Heart left ventricle (tissue), 16 donors: Measurements from ENCODE around the gene UGT2B17. TPM values are rescaled to one million over a fixed set of nuclear protein-coding genes. Genes with fewer than 3 reads are reported as not detected.
"Not testable (repeated sequence)": the region's sequence is repeated elsewhere in the genome, so short reads cannot be mapped to it uniquely, and the experiment has no call there.

Experiments used
- ATAC-seq, 4 donors: fragments of 200-7000 bp; cut with Tn5 transposase; one replicate each; pipeline ENCODE4 v1.9.1; 2020 to 2022; ENCODE audit warnings: moderate library complexity in 4 of 4, mild to moderate bottlenecking in 3 of 4, moderate number of reproducible peaks in 1 of 4
- DNase-seq, 5 donors: peaks; one replicate each; pipeline ENCODE4 v3.0.0-alpha.2; 2020
- H3K27ac ChIP-seq, 12 donors: fragments of 200-600 bp; sonication (generic) in 4 of 12; one replicate each; pipeline versions ENCODE4 v1.5.0 to v1.8.0; 2016 to 2022; ENCODE audit warnings: mild to moderate bottlenecking in 2 of 12
- H3K27me3 ChIP-seq, 9 donors: fragments of 200-600 bp; sonication (generic) in 2 of 9; one replicate each; pipeline versions ENCODE4 v1.5.1 to v1.8.0; 2016 to 2022; ENCODE audit warnings: mild to moderate bottlenecking in 3 of 9
- H3K36me3 ChIP-seq, 9 donors: fragments of 200-600 bp; sonication (generic) in 2 of 9; one replicate each; pipeline versions ENCODE4 v1.5.0 to v1.8.0; 2018 to 2022; ENCODE audit warnings: mild to moderate bottlenecking in 2 of 9
- H3K4me1 ChIP-seq, 12 donors: fragments of 200-600 bp; sonication (generic) in 4 of 12; one replicate each; pipeline versions ENCODE4 v1.5.0 to v1.8.0; 2016 to 2022; ENCODE audit warnings: mild to moderate bottlenecking in 3 of 12
- H3K4me3 ChIP-seq, 12 donors: fragments of 200-600 bp; sonication (generic) in 4 of 12; one replicate each; pipeline versions ENCODE4 v1.5.0 to v1.8.0; 2017 to 2022; ENCODE audit warnings: mild to moderate bottlenecking in 9 of 12, moderate library complexity in 4 of 12
- H3K9me3 ChIP-seq, 12 donors: fragments of 200-600 bp; sonication (generic) in 4 of 12; one replicate each; pipeline versions ENCODE4 v1.5.0 to v1.8.0; 2016 to 2022; ENCODE audit warnings: mild to moderate bottlenecking in 1 of 12
- CTCF ChIP-seq, 12 donors: fragments of 200-600 bp; sonication (generic) in 4 of 12; IDR thresholded peaks; one replicate each; pipeline versions ENCODE4 v1.5.0 to v1.8.0; 2018 to 2022; ENCODE audit warnings: antibody characterized with exemption in 12 of 12, mild to moderate bottlenecking in 5 of 12
- POLR2A ChIP-seq, 2 donors: fragments of 450-650 bp; IDR thresholded peaks; one replicate each; pipeline ENCODE4 v1.6.1; 2017; ENCODE audit warnings: antibody characterized with exemption in 2 of 2, mild to moderate bottlenecking in 2 of 2, moderate library complexity in 2 of 2
- WGBS, 4 donors: extraction: QIAGEN DNeasy Blood & Tissue Kit in 2 of 4; methylation state at CpG; one replicate each; pipeline versions ENCODE4 v1.1.5 to v1.1.7; 2013 to 2018; 5-methylcytosine and 5-hydroxymethylcytosine counted together
- intact Hi-C, 10 donors: fragments of 100-400 bp; cut with DNase I; formaldehyde crosslinking; loops; one replicate each; pipeline versions ENCODE4 v1.11.1 to v1.14.2; 2022
- polyA plus RNA-seq, 2 donors: library from polyadenylated mRNA; stranded (reverse); fragments of 200-250 nt; gene quantifications; one replicate each; pipeline ENCODE4 v1.2.3, GENCODE V29; 2013
- total RNA-seq, 9 donors: library from RNA; depleted of rRNA in 2 of 9; stranded (reverse); fragments of >200 nt in 2 of 9; fragmentation: NEBNext Ultra II Directional in 3 of 9; extraction: Animal tissue kit (Norgen Biotek cat#: 25700) in 3 of 9; gene quantifications; one replicate each; pipeline versions ENCODE4 v1.1.0 to v1.2.4, GENCODE V29; 2016 to 2023
- donor health status: ischemic (EF 13 %, LVEDD 7.1; RV severe dilation, severe dysfunction).
- donor health status: healthy with polysubstance abuse.
- donor health status: DM: no; HTN: yes; CAD: no.
- donor health status: DM: no; HTN: no; CAD: no.
- donor health status: ischemic (EF 25% LVEDD 6.9; RV normal size, moderate dysfunction).
- donor health status: ischemic (EF 25% LVEDD 5.7; RV mildly dilated, moderate dysfunction).
- donor health status: healthy.
- donor health status: DM: yes; HTN: yes; CAD: no.
- donor health status: ischemic (EF 35%, LVEDD 5.7; RV mildly dilated, moderate dysfunction).
- donor health status: nonischemic (EF 11% LVEDD 7.7; RV severe dilation, severe dysfunction).
- donor health status: DM: yes; HTN: yes; CAD: no.
- donor health status: PGD.
- donor health status: ischemic (EF 29% LVEDD 5.4; RV normal size, mild dysfunction).
- donor health status: nonischemic (EF 23%, LVEDD 6.1; RV moderate dilation, normal function).

Gene UGT2B17
- total and polyA plus RNA-seq, 11 donors, result 0.08 TPM; not detected in 10

GRCh38 chr4:68565082-68565481 lies 11.0 kb downstream of the UGT2B17 start:
- H3K9me3 ChIP-seq, intact Hi-C loops: not testable (repeated sequence)

GRCh38 chr4:68560364-68561070 lies 15.6 kb downstream of the UGT2B17 start:
- H3K4me1 ChIP-seq, H3K36me3 ChIP-seq, H3K4me3 ChIP-seq, H3K27me3 ChIP-seq, H3K9me3 ChIP-seq, intact Hi-C loops, ATAC-seq, H3K27ac ChIP-seq, DNase-seq: not testable (repeated sequence)
- WGBS, 4 donors, result no CpG with 5 or more reads among the region's 1 CpG

More at GRCh38 chr4:68565082-68565481, 11.0 kb downstream of the UGT2B17 start:
- H3K27ac ChIP-seq, H3K27me3 ChIP-seq, ATAC-seq, H3K4me3 ChIP-seq, H3K36me3 ChIP-seq, DNase-seq, H3K4me1 ChIP-seq: not testable (repeated sequence)
- 97 to 100% methylated on average over 1 of the region's 1 CpG; no CpG with 5 or more reads in 2 of the 4 donors for WGBS, 4 donors

- H3K27ac ChIP-seq, H3K36me3 ChIP-seq, DNase-seq, ATAC-seq, H3K27me3 ChIP-seq, intact Hi-C loops, H3K4me3 ChIP-seq, H3K9me3 ChIP-seq, H3K4me1 ChIP-seq: not testable (repeated sequence)
- WGBS, 4 donors, result 92 to 100% methylated on average over 1 of the region's 1 CpG; no CpG with 5 or more reads in 2 of the 4 donors
Observed at GRCh38 chr4:68553830-68554229, 22.3 kb downstream of the UGT2B17 start.

- H3K27ac ChIP-seq, H3K4me1 ChIP-seq, H3K4me3 ChIP-seq, H3K9me3 ChIP-seq, H3K27me3 ChIP-seq, DNase-seq, ATAC-seq, H3K36me3 ChIP-seq, intact Hi-C loops: not testable (repeated sequence)
- 56 to 72% methylated on average over 5 of the region's 5 CpGs; no CpG with 5 or more reads in 2 of the 4 donors for WGBS, 4 donors
Observed at GRCh38 chr4:68552818-68553811, 23.0 kb downstream of the UGT2B17 start.

GRCh38 chr4:68542742-68543141 lies 33.4 kb downstream of the UGT2B17 start:
- ATAC-seq, intact Hi-C loops, H3K4me3 ChIP-seq, H3K4me1 ChIP-seq, H3K27ac ChIP-seq, H3K27me3 ChIP-seq, H3K9me3 ChIP-seq, H3K36me3 ChIP-seq, DNase-seq: not testable (repeated sequence)
- 85 to 92% methylated on average over 12 to 13 of the region's 13 CpGs; no CpG with 5 or more reads in 2 of the 4 donors for WGBS, 4 donors

GRCh38 chr4:68536375-68536774 lies 39.7 kb downstream of the UGT2B17 start:
- intact Hi-C loops, result no loop called here
- WGBS, 4 donors, result 80% methylated on average over 3 of the region's 3 CpGs; no CpG with 5 or more reads in 2 of the 4 donors
- no peak for TF ChIP-seq CTCF (IDR thresholded peaks at IDR 0.05)
- no peak for TF ChIP-seq POLR2A (IDR thresholded peaks at IDR 0.05)
- no peaks in the 10 kb centered on the region for H3K27me3 ChIP-seq
- ATAC-seq (no peak), DNase-seq (no peak)
- no peak overlapping the region for H3K4me3 ChIP-seq
- no peaks in the 10 kb centered on the region for H3K36me3 ChIP-seq
- no peaks in the 10 kb centered on the region for H3K4me1 ChIP-seq
- H3K9me3 ChIP-seq, result peaks cover 0 to 12% (median 0%) of the 10 kb centered on the region in 12 donors
- no peak overlapping the region for H3K27ac ChIP-seq
